GM18507 (cell line): Measurements from ENCODE around the gene SUCO.
"Not testable (repeated sequence)": the region's sequence is repeated elsewhere in the genome, so short reads cannot be mapped to it uniquely, and the experiment has no call there.

ENCODE experiments used
- DNase-seq: peaks from one replicate; pipeline ENCODE4 v3.0.0; 2011; ENCODE audit warnings: low read depth; ENCODE audit not compliant: insufficient read length; ENCODE audit errors: extremely low spot score
- FAIRE-seq: peaks from 2 replicates; lab custom pipeline; 2011; peaks lifted over from hg19 to GRCh38; lab: Jason Lieb, UNC

The SUCO gene

GRCh38 chr1:172532700-172533512 is at the start of gene SUCO:
TSS of gene SUCO (plus strand) at chr1:172533150. CDS start at chr1:172533436, 286 bp downstream.
- FAIRE-seq, result peak; percentile 99
- peak; percentile 94 for DNase-seq

- DNase-seq, result no peak
- FAIRE-seq, result no peak
These were observed 49.5 kb upstream of the SUCO start for GRCh38 chr1:172483448-172483847.

- FAIRE-seq (no peak), DNase-seq (no peak)
These were observed 48.7 kb upstream of the SUCO start for GRCh38 chr1:172484252-172484651.

GRCh38 chr1:172485626-172486025 is 47.3 kb upstream of the SUCO start:
- FAIRE-seq (no peak), DNase-seq (no peak)

GRCh38 chr1:172486805-172487454 is 46.0 kb upstream of the SUCO start:
- FAIRE-seq (no peak), DNase-seq (no peak)

GRCh38 chr1:172487550-172487949 is 45.4 kb upstream of the SUCO start:
- no peak for FAIRE-seq
- no peak for DNase-seq

GRCh38 chr1:172488393-172488792 is 44.6 kb upstream of the SUCO start:
- DNase-seq, result no peak
- FAIRE-seq, result no peak

GRCh38 chr1:172489847-172490246 is 43.1 kb upstream of the SUCO start:
- FAIRE-seq, result no peak
- no peak for DNase-seq

- no peak for FAIRE-seq
- no peak for DNase-seq
These were observed 40.5 kb upstream of the SUCO start for GRCh38 chr1:172492421-172492820.

- DNase-seq (no peak), FAIRE-seq (no peak)
These were observed 38.8 kb upstream of the SUCO start for GRCh38 chr1:172494166-172494565.

GRCh38 chr1:172496127-172496526 is 36.8 kb upstream of the SUCO start:
- FAIRE-seq, DNase-seq: not testable (repeated sequence)

- FAIRE-seq (no peak), DNase-seq (no peak)
These were observed 36.3 kb upstream of the SUCO start for GRCh38 chr1:172496678-172497077.

GRCh38 chr1:172497230-172497629 is 35.7 kb upstream of the SUCO start:
- FAIRE-seq (no peak), DNase-seq (no peak)

GRCh38 chr1:172498857-172499256 is 34.1 kb upstream of the SUCO start:
- FAIRE-seq (no peak), DNase-seq (no peak)

GRCh38 chr1:172499636-172500141 is 33.3 kb upstream of the SUCO start:
- FAIRE-seq (no peak), DNase-seq (no peak)

GRCh38 chr1:172500207-172500606 is 32.7 kb upstream of the SUCO start:
- DNase-seq (no peak), FAIRE-seq (no peak)

GRCh38 chr1:172507741-172508140 is 25.2 kb upstream of the SUCO start:
- FAIRE-seq, result no peak

GRCh38 chr1:172510479-172510878 is 22.5 kb upstream of the SUCO start:
- FAIRE-seq (no peak), DNase-seq (no peak)

More at GRCh38 chr1:172507741-172508140, 25.2 kb upstream of the SUCO start:
- DNase-seq, result no peak

GRCh38 chr1:172512591-172512990 is 20.4 kb upstream of the SUCO start:
- no peak for DNase-seq
- FAIRE-seq, result no peak

- no peak for DNase-seq
- no peak for FAIRE-seq
These were observed 19.5 kb upstream of the SUCO start for GRCh38 chr1:172513479-172513878.

- FAIRE-seq, result no peak
- no peak for DNase-seq
These were observed 18.8 kb upstream of the SUCO start for GRCh38 chr1:172514108-172514507.
